GM12892 (cell line): Measurements from ENCODE around the gene JAG1.

ENCODE experiments used
- POLR2A ChIP-seq: IDR thresholded peaks from 2 replicates; pipeline ENCODE4 v1.6.1; 2011; ENCODE audit warnings: low read depth, low read length, control low read depth
- POLR2AphosphoS5 ChIP-seq: IDR thresholded peaks from 2 replicates; pipeline ENCODE4 v1.6.1; 2011; ENCODE audit warnings: low read depth, low read length, control low read depth
- TAF1 ChIP-seq: IDR thresholded peaks from 2 replicates; pipeline ENCODE4 v1.6.1; 2011; ENCODE audit warnings: low read depth, mild to moderate bottlenecking, control low read depth, low read length, borderline replicate concordance

DNA sequence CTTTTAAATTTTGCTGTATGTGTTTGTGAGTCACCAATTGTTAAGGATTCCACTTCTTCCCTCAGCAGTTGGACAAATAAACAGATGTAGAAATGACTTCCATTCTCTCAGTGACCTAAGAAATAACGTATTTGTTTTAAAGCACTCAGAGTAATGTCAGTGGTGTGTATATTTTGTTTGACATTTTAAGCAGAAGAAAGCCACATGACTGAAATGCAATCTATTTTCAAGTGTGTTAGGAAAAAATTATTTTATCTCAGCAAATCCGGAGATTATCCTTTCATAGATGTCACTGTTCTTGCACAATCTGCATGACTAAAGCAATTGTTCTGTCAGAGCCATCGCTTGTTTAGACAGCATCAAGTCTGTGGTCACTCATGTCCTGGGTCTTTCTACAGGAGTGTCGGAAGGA lies 77.1 kb downstream of the JAG1 start:
- TF ChIP-seq POLR2A: no peak
- TF ChIP-seq POLR2AphosphoS5: no peak
- no peak for TF ChIP-seq TAF1
